IMR-90 (cell line): ENCODE measurements around the gene EBF4. TPM values are rescaled to one million over a fixed set of nuclear protein-coding genes. Genes with fewer than 3 reads are reported as not detected.

Experiments used
- ATAC-seq: fragments of 200-7000 bp; cut with Tn5 transposase; 2 replicates; pipeline ENCODE4 v1.9.1; 2020; ENCODE audit warnings: low read depth, mild to moderate bottlenecking, moderate library complexity
- BruUV-seq: library from RNA; stranded (reverse); fragments of 400-500 nt; replicated peaks from 2 replicates; lab custom pipeline; 2021; lab: Mats Ljungman, UMichigan
- CTCF ChIA-PET: fragments of 300-600 bp; formaldehyde crosslinking; extraction: SDS; loops from one replicate; lab custom pipeline; 2021; ENCODE audit warnings: antibody characterized with exemption; lab: Yijun Ruan, JAX
- POLR2A ChIA-PET: fragments of 300-600 bp; sonication (Branson Sonifier 250); formaldehyde crosslinking; loops from one replicate; lab custom pipeline; 2022; ENCODE audit warnings: antibody characterized with exemption; ENCODE audit not compliant: unreplicated experiment; lab: Charles Lee
- DNase-seq: peaks from one replicate; pipeline ENCODE4 v3.0.0; 2013
- H2AFZ ChIP-seq: replicated peaks from 2 replicates; pipeline ENCODE3; 2013; ENCODE audit warnings: low read length, mild to moderate bottlenecking; ENCODE audit not compliant: poor library complexity
- H2AK5ac ChIP-seq: 2 replicates; pipeline ENCODE4 v1.6.1; 2013; ENCODE audit warnings: low read depth, low read length, inconsistent platforms
- H2AK9ac ChIP-seq: replicated peaks from 2 replicates; pipeline ENCODE3; 2013; ENCODE audit warnings: mild to moderate bottlenecking, low read depth, low read length, moderate library complexity; ENCODE audit not compliant: poor library complexity
- H2BK120ac ChIP-seq: 2 replicates; pipeline ENCODE4 v1.6.1; 2013; ENCODE audit warnings: low read depth, low read length, inconsistent platforms
- H2BK15ac ChIP-seq: 3 replicates; pipeline ENCODE4 v1.6.1; 2013; ENCODE audit warnings: low read depth, low read length, inconsistent platforms
- H2BK20ac ChIP-seq: 2 replicates; pipeline ENCODE4 v1.6.1; 2013; ENCODE audit warnings: low read depth, mild to moderate bottlenecking, inconsistent platforms, low read length, moderate library complexity
- H2BK5ac ChIP-seq: 2 replicates; pipeline ENCODE4 v1.6.1; 2013; ENCODE audit warnings: mild to moderate bottlenecking, low read depth, low read length, inconsistent platforms; ENCODE audit not compliant: poor library complexity, severe bottlenecking
- H3K14ac ChIP-seq: replicated peaks from 2 replicates; pipeline ENCODE4 v1.6.1; 2013; ENCODE audit warnings: low read depth, low read length, inconsistent platforms
- H3K18ac ChIP-seq: 2 replicates; pipeline ENCODE4 v1.6.1; 2013; ENCODE audit warnings: low read depth, low read length, control low read depth
- H3K23ac ChIP-seq: 2 replicates; pipeline ENCODE4 v1.6.1; 2013; ENCODE audit warnings: low read depth, low read length, inconsistent platforms
- H3K27ac ChIP-seq: 2 replicates; pipeline ENCODE4 v1.5.1; 2013; ENCODE audit warnings: mild to moderate bottlenecking, control low read depth, low read length; ENCODE audit not compliant: insufficient read depth
- H3K27me3 ChIP-seq: 2 replicates; pipeline ENCODE4 v1.6.1; 2013; ENCODE audit warnings: low read length; ENCODE audit not compliant: control insufficient read depth, insufficient read depth
- H3K36me3 ChIP-seq: 2 replicates; pipeline ENCODE4 v1.6.1; 2013; ENCODE audit warnings: low read length, mixed read lengths; ENCODE audit not compliant: control insufficient read depth, insufficient read depth
- H3K4ac ChIP-seq: 2 replicates; pipeline ENCODE4 v1.6.1; 2013; ENCODE audit warnings: low read depth, low read length, inconsistent platforms
- H3K4me1 ChIP-seq: 2 replicates; pipeline ENCODE4 v1.6.1; 2013; ENCODE audit warnings: low read length, mixed read lengths; ENCODE audit not compliant: control insufficient read depth, insufficient read depth
- H3K4me2 ChIP-seq: 2 replicates; pipeline ENCODE4 v1.6.1; 2013; ENCODE audit warnings: low read depth, mild to moderate bottlenecking, control low read depth, low read length, moderate library complexity
- H3K4me3 ChIP-seq: 2 replicates; pipeline ENCODE4 v1.5.1; 2013; ENCODE audit warnings: low read depth, mild to moderate bottlenecking, control low read depth, low read length, moderate library complexity; ENCODE audit not compliant: insufficient read depth
- H3K56ac ChIP-seq: 2 replicates; pipeline ENCODE4 v1.6.1; 2013; ENCODE audit warnings: low read length, inconsistent platforms; ENCODE audit not compliant: insufficient read depth; ENCODE audit errors: extremely low read depth
- H3K79me1 ChIP-seq, 2 experiments: 2 replicates each; pipeline ENCODE4 v1.6.1; 2013; ENCODE audit warnings: low read length in 2 of 2, inconsistent platforms in 1 of 2, low read depth in 1 of 2
- H3K9ac ChIP-seq: 2 replicates; pipeline ENCODE4 v1.6.1; 2013; ENCODE audit warnings: low read depth, low read length, control low read depth
- H3K9me1 ChIP-seq: 2 replicates; pipeline ENCODE4 v1.6.1; 2013; ENCODE audit warnings: low read length, inconsistent platforms; ENCODE audit not compliant: insufficient read depth
- H3K9me3 ChIP-seq: 2 replicates; pipeline ENCODE4 v1.6.1; 2013; ENCODE audit warnings: low read length; ENCODE audit not compliant: control insufficient read depth, insufficient read depth
- H4K20me1 ChIP-seq: 2 replicates; pipeline ENCODE4 v1.6.1; 2013; ENCODE audit warnings: low read length, inconsistent platforms; ENCODE audit not compliant: insufficient read depth
- H4K5ac ChIP-seq: 2 replicates; pipeline ENCODE4 v1.6.1; 2013; ENCODE audit warnings: mild to moderate bottlenecking, low read depth, low read length, control low read depth
- H4K8ac ChIP-seq, 2 experiments: 2 replicates each; pipeline ENCODE4 v1.6.1; 2013; ENCODE audit warnings: low read depth in 2 of 2, low read length in 2 of 2, control low read depth in 1 of 2, inconsistent platforms in 1 of 2
- H4K91ac ChIP-seq: 2 replicates; pipeline ENCODE4 v1.6.1; 2013; ENCODE audit warnings: low read depth, low read length, inconsistent platforms; ENCODE audit not compliant: insufficient read depth
- BHLHE40 ChIP-seq: fragments of 150-350 bp; IDR thresholded peaks from 2 replicates; pipeline ENCODE4 v1.6.1; 2016; ENCODE audit warnings: mild to moderate bottlenecking, low read depth, low read length
- CEBPB ChIP-seq: IDR thresholded peaks from 2 replicates; pipeline ENCODE4 v1.6.1; 2012; ENCODE audit warnings: low read depth, low read length, improper control_type of control experiment
- CHD1 ChIP-seq: IDR thresholded peaks from 2 replicates; pipeline ENCODE4 v1.6.1; 2012; ENCODE audit warnings: low read depth, low read length, improper control_type of control experiment
- MAFK ChIP-seq: IDR thresholded peaks from 2 replicates; pipeline ENCODE4 v1.6.1; 2012; ENCODE audit warnings: low read depth, low read length, improper control_type of control experiment
- MAZ ChIP-seq: IDR thresholded peaks from 2 replicates; pipeline ENCODE4 v1.6.1; 2012; ENCODE audit warnings: low read depth, mild to moderate bottlenecking, low read length, improper control_type of control experiment, moderate library complexity, borderline replicate concordance
- NFE2L2 ChIP-seq: fragments of 150-350 bp; IDR thresholded peaks from 2 replicates; pipeline ENCODE4 v1.6.1; 2016; ENCODE audit warnings: low read depth, mild to moderate bottlenecking, low read length
- POLR2A ChIP-seq: IDR thresholded peaks from 2 replicates; pipeline ENCODE4 v1.6.1; 2012; ENCODE audit warnings: mild to moderate bottlenecking, low read depth, low read length
- RAD21 ChIP-seq: IDR thresholded peaks from 2 replicates; pipeline ENCODE4 v1.6.1; 2012; ENCODE audit warnings: low read length, improper control_type of control experiment
- RCOR1 ChIP-seq: IDR thresholded peaks from 2 replicates; pipeline ENCODE4 v1.6.1; 2012; ENCODE audit warnings: mild to moderate bottlenecking, low read length, improper control_type of control experiment; ENCODE audit not compliant: insufficient replicate concordance
- SMC3 ChIP-seq: fragments of 150-350 bp; IDR thresholded peaks from 2 replicates; pipeline ENCODE4 v1.6.1; 2016; ENCODE audit warnings: low read depth, mild to moderate bottlenecking, antibody characterized with exemption, low read length, moderate library complexity
- USF2 ChIP-seq: fragments of 150-350 bp; IDR thresholded peaks from 2 replicates; pipeline ENCODE4 v1.6.1; 2017; ENCODE audit warnings: mild to moderate bottlenecking, antibody characterized with exemption, low read length, low read depth
- WGBS, 2 experiments: methylation state at CpG; one replicate each; pipeline versions ENCODE4 v1.1.5 to v1.1.7; 2013; ENCODE audit warnings: missing lambda C conversion rate in 2 of 2; ENCODE audit not compliant: insufficient read length in 1 of 2; ENCODE audit errors: extremely low coverage in 2 of 2; 5-methylcytosine and 5-hydroxymethylcytosine counted together
- dilution Hi-C: fragments of 300-500 bp; cut with HindIII; formaldehyde crosslinking; loops from one replicate; pipeline ENCODE4 v1.14.3; 2018; ENCODE audit warnings: low sequenced_read_pairs; ENCODE audit not compliant: unreplicated experiment
- in situ Hi-C: fragments of 300-500 bp; cut with MboI; formaldehyde crosslinking; loops from 3 replicates; pipeline ENCODE4 v1.14.3; 2019; ENCODE audit warnings: low sequenced_read_pairs, inconsistent platforms, mixed read lengths
- intact Hi-C: fragments of 100-400 bp; cut with micrococcal nuclease; formaldehyde crosslinking; loops from 2 replicates; pipeline ENCODE4 v1.10.0; 2022
- polyA plus RNA-seq, 3 experiments: library from polyadenylated mRNA; depleted of rRNA; stranded (reverse); fragments of >200 nt; gene quantifications; 2 replicates each; pipeline ENCODE4 v1.2.3, GENCODE V29; 2012; ENCODE audit warnings: low replicate concordance in 1 of 3
- total RNA-seq: library from RNA; depleted of rRNA; stranded (reverse); fragments of >200 nt; gene quantifications from 2 replicates; pipeline ENCODE4 v1.2.3, GENCODE V29; 2012

Gene EBF4
- total and polyA plus RNA-seq, 2 of the 4 experiments (the other 2 are of a cell fraction) = 0.18 to 1.1 TPM

GRCh38 chr20:2729791-2730190 is 37.2 kb downstream of the EBF4 start:
- no peak overlapping the region for H2BK20ac ChIP-seq
- H3K79me1 ChIP-seq = no peaks in the 10 kb centered on the region
- H4K8ac ChIP-seq = no peak overlapping the region
- no peak overlapping the region for H3K4me2 ChIP-seq
- no peak overlapping the region for H2BK120ac ChIP-seq
- BruUV-seq = no TSS peak
- ATAC-seq = peak; percentile 67
- ChIA-PET CTCF (no interaction called here), POLR2A (no interaction called here)
- H3K23ac ChIP-seq = no peak overlapping the region
- intact Hi-C loops = no loop called here
- no peak overlapping the region for H2AK9ac ChIP-seq
- H2BK15ac ChIP-seq = no peak overlapping the region
- in situ Hi-C loops = no loop called here
- dilution Hi-C loops = no loop called here
- no peaks in the 10 kb centered on the region for H3K4me1 ChIP-seq
- H3K4me3 ChIP-seq = no peak overlapping the region
- H3K14ac ChIP-seq = no peak overlapping the region
- no peak overlapping the region for H3K18ac ChIP-seq
- no CpG with 5 or more reads among the region's 1 CpG for WGBS, 2 experiments
- no peaks in the 10 kb centered on the region for H3K9me1 ChIP-seq
- no peak for TF ChIP-seq MAFK
- TF ChIP-seq USF2 = no peak
- TF ChIP-seq CEBPB = no peak
- TF ChIP-seq CHD1 = no peak
- no peak for TF ChIP-seq MAZ
- no peak for TF ChIP-seq POLR2A
- no peak for TF ChIP-seq NFE2L2
- no peak for TF ChIP-seq BHLHE40
- TF ChIP-seq RAD21 = no peak
- TF ChIP-seq SMC3 = no peak
- no peak for TF ChIP-seq RCOR1
- no peak overlapping the region for H3K4ac ChIP-seq
- no peak overlapping the region for H4K91ac ChIP-seq
- H3K9me3 ChIP-seq = peaks cover 5% of the 10 kb centered on the region
- H3K27me3 ChIP-seq = peaks cover 10% of the 10 kb centered on the region
- no peak overlapping the region for H3K56ac ChIP-seq
- H4K5ac ChIP-seq = no peak overlapping the region
- no peaks in the 10 kb centered on the region for H4K20me1 ChIP-seq
- DNase-seq = peak; percentile 6
- no peak overlapping the region for H2AFZ ChIP-seq
- H2AK5ac ChIP-seq = no peak overlapping the region
- H2BK5ac ChIP-seq = no peak overlapping the region
- H3K36me3 ChIP-seq = no peaks in the 10 kb centered on the region
- no peak overlapping the region for H3K27ac ChIP-seq
- no peak overlapping the region for H3K9ac ChIP-seq
